Suppressor macrophage (primary cell): ENCODE results near the gene FOXC1.

Source experiments
- DNase-seq, 4 experiments: peaks; one replicate each; pipeline ENCODE4 v3.0.0-alpha.2; 2020 to 2022

The FOXC1 gene

GRCh38 chr6:1612299-1612973 is 2.7 kb downstream of the FOXC1 start:
- DNase-seq: no peak

GRCh38 chr6:1612974-1613306 is 3.2 kb downstream of the FOXC1 start:
- no peak for DNase-seq

- no peak for DNase-seq
These were observed 3.6 kb downstream of the FOXC1 start for GRCh38 chr6:1613346-1613687.

- DNase-seq: peak in 1 of 4 experiments; percentile 19
These were observed 4.2 kb downstream of the FOXC1 start for GRCh38 chr6:1613688-1614447.

GRCh38 chr6:1614448-1615150 is 4.9 kb downstream of the FOXC1 start:
- DNase-seq: peak; percentile 59 to 81 (median 68)

GRCh38 chr6:1615151-1615852 is 5.6 kb downstream of the FOXC1 start:
- DNase-seq: no peak

GRCh38 chr6:1615853-1616420 is 6.2 kb downstream of the FOXC1 start:
- no peak for DNase-seq

GRCh38 chr6:1616701-1617463 is 7.2 kb downstream of the FOXC1 start:
- no peak for DNase-seq

GRCh38 chr6:1617466-1618310 is 8.0 kb downstream of the FOXC1 start:
- no peak for DNase-seq

- no peak for DNase-seq
These were observed 8.8 kb downstream of the FOXC1 start for GRCh38 chr6:1618311-1619097.

GRCh38 chr6:1619098-1619672 is 9.5 kb downstream of the FOXC1 start:
- DNase-seq: no peak

GRCh38 chr6:1619673-1620503 is 10.2 kb downstream of the FOXC1 start:
- peak; percentile 50 to 87 (median 70) for DNase-seq

- DNase-seq: no peak
These were observed 10.9 kb downstream of the FOXC1 start for GRCh38 chr6:1620504-1621069.

GRCh38 chr6:1621070-1621701 is 11.5 kb downstream of the FOXC1 start:
- DNase-seq: no peak

GRCh38 chr6:1622220-1622850 is 12.6 kb downstream of the FOXC1 start:
- DNase-seq: no peak

GRCh38 chr6:1622851-1623768 is 13.4 kb downstream of the FOXC1 start:
- DNase-seq: no peak

- no peak for DNase-seq
These were observed 14.0 kb downstream of the FOXC1 start for GRCh38 chr6:1623769-1624057.
